Stimulated activated CD4-positive, alpha-beta T cell treated with anti-CD3 and anti-CD28 coated beads, Interleukin-2, amount 100 ng/mL, for 24 hours (primary cell): ENCODE data around the gene DMBT1.

ENCODE experiments used
- DNase-seq, 2 donors: peaks; one replicate each; pipeline ENCODE4 v3.0.0-alpha.2; 2020

DMBT1 gene

DNA sequence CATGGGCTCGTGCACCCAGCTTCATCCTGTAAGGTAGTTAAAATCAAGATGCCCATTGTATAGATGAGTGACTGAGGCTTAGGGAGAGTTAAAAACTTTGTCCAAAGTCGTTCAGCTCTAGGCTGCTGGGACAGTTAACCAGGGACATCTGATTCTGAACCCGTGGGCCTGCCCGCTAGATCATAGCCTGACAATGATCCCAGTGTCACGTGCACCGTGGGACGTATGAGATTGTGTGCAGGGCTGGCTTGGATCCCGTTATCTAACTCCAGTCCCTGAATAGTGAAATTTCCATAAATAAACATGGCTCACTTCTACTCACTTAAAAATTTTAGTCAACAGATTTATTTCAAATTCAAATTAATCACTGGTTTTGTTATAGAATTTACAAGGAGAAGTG, 114.2 kb downstream of the DMBT1 start:
- DNase-seq, result no peak

DNA sequence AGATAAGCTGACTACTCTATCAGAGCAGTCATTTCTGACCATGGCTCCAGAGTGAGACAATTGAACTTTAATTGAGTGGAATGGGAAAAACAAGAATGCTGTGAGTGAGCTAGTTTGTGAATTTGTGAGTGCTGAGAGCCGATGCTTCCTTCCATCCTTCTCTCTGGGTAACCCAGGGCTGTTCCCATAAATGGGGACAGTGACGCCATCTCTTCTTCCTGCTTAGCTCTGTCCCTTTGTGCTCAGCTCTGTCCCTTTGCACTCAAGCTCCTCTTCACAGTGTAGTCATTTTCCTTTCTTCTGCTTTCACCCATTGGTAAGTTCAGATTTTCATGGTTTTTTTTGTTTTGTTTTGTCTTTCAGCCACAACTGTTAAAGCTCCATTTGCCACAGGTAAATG, 114.7 kb downstream of the DMBT1 start:
- no peak for DNase-seq

DNA sequence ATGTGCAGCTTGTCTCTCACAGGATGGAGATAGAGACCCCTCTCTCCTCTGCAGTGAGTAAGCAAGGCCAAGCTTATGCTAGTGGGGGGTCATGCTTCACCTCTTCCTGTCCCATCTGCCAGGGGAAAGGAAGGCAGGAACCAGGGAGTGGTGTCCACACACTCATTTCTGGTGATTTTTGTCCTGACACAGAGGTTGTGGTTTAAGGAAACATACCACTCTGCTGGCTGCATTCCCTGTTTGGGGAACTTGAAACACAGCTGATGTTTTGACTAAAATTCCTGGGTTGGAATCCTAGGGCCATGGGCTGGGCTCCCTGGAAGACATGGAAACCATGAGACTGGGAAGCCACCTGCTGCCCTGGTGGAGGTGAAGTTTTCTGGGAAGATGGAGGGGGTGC, 117.7 kb downstream of the DMBT1 start:
- DNase-seq, result no peak

DNA sequence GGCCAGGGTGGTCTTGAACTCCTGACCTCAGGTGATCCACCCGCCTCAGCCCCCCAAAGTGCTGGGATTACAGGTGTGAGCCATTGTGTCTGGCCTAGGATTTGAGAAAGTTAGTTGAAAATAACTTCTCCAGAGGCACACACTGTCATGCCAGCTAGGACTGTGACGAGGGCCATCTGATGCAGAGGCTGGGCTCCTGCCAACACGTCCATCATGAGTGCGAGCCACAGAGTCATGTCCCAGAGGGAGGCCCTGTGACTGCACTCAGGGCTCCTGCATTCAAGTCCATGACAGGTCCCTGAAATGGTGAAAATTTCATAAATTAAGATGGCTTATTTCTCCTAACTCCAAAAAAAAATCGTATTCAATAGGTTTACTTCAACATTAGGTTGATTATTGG, 122.0 kb downstream of the DMBT1 start:
- DNase-seq, result no peak

DNA sequence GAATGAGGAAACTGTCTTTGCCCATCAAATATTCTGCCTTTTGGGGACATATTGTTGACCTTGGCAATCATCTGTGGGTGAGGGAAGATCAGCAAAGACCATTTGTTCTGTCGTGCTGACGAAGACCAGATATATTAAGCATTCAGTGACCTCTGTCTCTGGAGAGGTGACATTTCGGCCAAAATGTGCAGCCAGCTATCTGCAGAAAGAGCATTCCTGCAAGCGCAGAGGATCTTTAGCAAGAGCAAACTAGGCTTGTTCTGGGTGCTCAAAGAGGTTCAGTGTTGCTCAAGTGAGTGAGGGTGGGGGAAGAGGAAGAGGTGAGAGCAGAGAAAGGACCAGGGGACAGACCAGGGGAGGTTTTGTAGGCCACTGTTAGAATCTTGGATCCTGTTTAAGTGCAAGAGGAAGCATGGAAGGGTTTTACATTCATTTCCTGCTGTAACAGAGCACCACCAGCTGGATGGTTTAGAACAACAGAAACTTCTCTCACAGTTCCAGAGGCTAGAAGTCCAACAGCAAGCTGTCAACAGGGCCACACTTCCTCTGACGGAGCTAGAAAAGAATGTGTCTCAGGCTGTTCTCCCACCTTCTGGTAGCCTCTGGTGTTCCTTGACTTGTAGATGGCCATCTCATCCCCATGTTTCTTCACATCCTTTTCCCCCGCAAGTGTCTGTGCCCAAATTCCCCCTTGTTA, 127.9 kb downstream of the DMBT1 start:
- no peak for DNase-seq

DNA sequence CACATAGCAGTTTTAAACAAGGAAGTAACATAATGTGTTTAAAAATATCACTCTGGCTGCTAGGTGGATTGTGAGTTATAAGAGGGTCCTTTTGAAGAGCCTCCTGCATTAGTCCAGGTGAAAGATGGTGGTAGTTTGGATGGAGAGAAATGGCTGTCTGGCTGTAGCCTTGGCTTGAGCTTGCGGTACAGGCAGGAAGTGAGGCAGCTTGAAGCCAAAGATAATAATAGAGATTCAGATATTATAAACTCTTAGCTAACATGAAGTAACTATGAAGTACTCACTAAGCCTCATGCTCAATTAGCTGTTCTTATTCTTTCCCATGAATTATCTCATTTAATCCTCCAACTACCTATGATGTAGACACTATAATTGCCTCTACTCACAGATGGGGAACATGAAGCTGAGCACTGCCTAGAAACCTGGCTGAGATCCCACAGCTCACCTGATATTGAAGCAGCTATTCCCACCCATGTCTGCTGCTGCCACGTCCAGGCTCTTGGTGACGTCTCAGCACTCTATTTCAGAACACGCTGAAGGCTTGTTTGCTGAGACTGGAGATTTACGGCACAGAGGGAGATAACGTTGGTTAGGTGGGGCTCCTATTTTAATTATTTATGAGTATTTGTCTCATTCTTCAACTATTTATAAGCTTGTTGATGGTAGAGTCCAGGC, 128.7 kb downstream of the DMBT1 start:
- no peak for DNase-seq

DNA sequence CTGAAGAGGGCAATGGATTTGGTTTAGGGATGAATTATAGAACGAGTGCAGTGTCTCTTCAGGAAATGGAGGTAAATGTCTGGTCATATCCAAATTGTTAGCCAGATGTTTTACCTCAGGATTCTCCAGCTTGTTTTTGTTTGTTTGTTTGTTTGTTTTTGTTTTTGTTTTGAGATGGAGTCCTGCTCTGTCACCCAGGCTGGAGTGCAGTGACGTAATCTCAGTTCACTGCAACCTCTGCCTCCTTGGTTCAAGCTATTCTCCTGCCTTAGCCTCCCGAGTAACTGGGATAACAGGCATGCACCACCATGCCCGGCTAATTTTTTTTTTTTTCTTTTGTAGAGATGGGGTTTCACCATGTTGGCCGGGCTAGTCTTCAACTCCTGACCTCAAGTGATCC, 132.2 kb downstream of the DMBT1 start:
- DNase-seq, result no peak
